Ectodermal cell (in vitro differentiated cells): ENCODE results near the gene SPTBN2.

Experiments used
- H3K27ac ChIP-seq: 2 replicates; pipeline ENCODE4 v1.7.0; 2013; ENCODE audit warnings: mild to moderate bottlenecking, low read depth, low read length; ENCODE audit not compliant: insufficient read depth, poor library complexity, severe bottlenecking
- H3K27me3 ChIP-seq: 2 replicates; pipeline ENCODE4 v1.7.0; 2013; ENCODE audit warnings: mild to moderate bottlenecking, low read length; ENCODE audit not compliant: insufficient read depth, control insufficient read depth, poor library complexity, severe bottlenecking
- H3K36me3 ChIP-seq: one replicate; pipeline ENCODE4 v1.7.0; 2013; ENCODE audit warnings: low read length; ENCODE audit not compliant: control insufficient read depth, insufficient read depth
- H3K4me1 ChIP-seq: one replicate; pipeline ENCODE4 v1.7.0; 2013; ENCODE audit warnings: low read length; ENCODE audit not compliant: control insufficient read depth, insufficient read depth
- H3K4me3 ChIP-seq: 2 replicates; pipeline ENCODE4 v1.7.0; 2013; ENCODE audit warnings: low read depth, low read length, control low read depth; ENCODE audit not compliant: insufficient read depth
- H3K9me3 ChIP-seq: 2 replicates; pipeline ENCODE4 v1.7.0; 2013; ENCODE audit warnings: mild to moderate bottlenecking, low read length, moderate library complexity; ENCODE audit not compliant: control insufficient read depth
- WGBS, 2 experiments: methylation state at CpG; one replicate each; pipeline ENCODE4 v1.1.7; 2013; ENCODE audit warnings: missing lambda C conversion rate in 2 of 2; 5-methylcytosine and 5-hydroxymethylcytosine counted together

The SPTBN2 gene

GRCh38 chr11:66717925-66718319 lies 11.1 kb downstream of the SPTBN2 start:
- Histone ChIP-seq H3K27ac (no peak overlapping the region), H3K36me3 (peaks cover 15% of the 10 kb centered on the region)
- 92 to 93% methylated on average over 14 of the region's 14 CpGs for WGBS, 2 experiments

GRCh38 chr11:66716996-66717395 lies 12.0 kb downstream of the SPTBN2 start:
- Histone ChIP-seq H3K4me3 (no peak overlapping the region), H3K36me3 (peaks cover 17% of the 10 kb centered on the region), H3K27ac (no peak overlapping the region), H3K27me3 (no peaks in the 10 kb centered on the region), H3K4me1 (peaks cover 22% of the 10 kb centered on the region), H3K9me3 (no peaks in the 10 kb centered on the region)
- 95 to 97% methylated on average over 3 of the region's 3 CpGs for WGBS, 2 experiments

More at GRCh38 chr11:66717925-66718319, 11.1 kb downstream of the SPTBN2 start:
- no peaks in the 10 kb centered on the region for H3K9me3 ChIP-seq
- H3K4me1 ChIP-seq, result peaks cover 22% of the 10 kb centered on the region
- no peak overlapping the region for H3K4me3 ChIP-seq
- no peaks in the 10 kb centered on the region for H3K27me3 ChIP-seq

GRCh38 chr11:66715346-66716085 lies 13.5 kb downstream of the SPTBN2 start:
- H3K4me3 ChIP-seq, result no peak overlapping the region
- H3K4me1 ChIP-seq, result peaks cover 19% of the 10 kb centered on the region
- H3K27ac ChIP-seq, result no peak overlapping the region
- H3K9me3 ChIP-seq, result no peaks in the 10 kb centered on the region
- H3K36me3 ChIP-seq, result peaks cover 20% of the 10 kb centered on the region
- H3K27me3 ChIP-seq, result no peaks in the 10 kb centered on the region
- 93 to 95% methylated on average over 19 of the region's 19 CpGs for WGBS, 2 experiments

- no peak overlapping the region for H3K27ac ChIP-seq
- H3K4me1 ChIP-seq, result peaks cover 4% of the 10 kb centered on the region
- H3K9me3 ChIP-seq, result no peaks in the 10 kb centered on the region
- no peaks in the 10 kb centered on the region for H3K27me3 ChIP-seq
- no peak overlapping the region for H3K4me3 ChIP-seq
- WGBS, 2 experiments, result 84 to 85% methylated on average over 12 of the region's 12 CpGs
- H3K36me3 ChIP-seq, result peaks cover 24% of the 10 kb centered on the region
Observed at GRCh38 chr11:66713746-66714480, 15.1 kb downstream of the SPTBN2 start.

- no peaks in the 10 kb centered on the region for H3K4me1 ChIP-seq
- 95 to 97% methylated on average over 14 to 15 of the region's 15 CpGs for WGBS, 2 experiments
Observed at GRCh38 chr11:66710384-66710930, 18.6 kb downstream of the SPTBN2 start.

GRCh38 chr11:66708701-66709100 lies 20.3 kb downstream of the SPTBN2 start:
- no peaks in the 10 kb centered on the region for H3K27me3 ChIP-seq
- H3K27ac ChIP-seq, result no peak overlapping the region
- H3K36me3 ChIP-seq, result peaks cover 20% of the 10 kb centered on the region
- no peaks in the 10 kb centered on the region for H3K4me1 ChIP-seq
- 94% methylated on average over 14 of the region's 14 CpGs for WGBS, 2 experiments
- H3K9me3 ChIP-seq, result no peaks in the 10 kb centered on the region
- H3K4me3 ChIP-seq, result no peak overlapping the region

More at GRCh38 chr11:66710384-66710930, 18.6 kb downstream of the SPTBN2 start:
- H3K9me3 ChIP-seq, result no peaks in the 10 kb centered on the region
- no peak overlapping the region for H3K4me3 ChIP-seq
- peaks cover 24% of the 10 kb centered on the region for H3K36me3 ChIP-seq
- no peak overlapping the region for H3K27ac ChIP-seq
- H3K27me3 ChIP-seq, result no peaks in the 10 kb centered on the region

- Histone ChIP-seq H3K27me3 (no peaks in the 10 kb centered on the region), H3K9me3 (no peaks in the 10 kb centered on the region), H3K36me3 (peaks cover 15% of the 10 kb centered on the region), H3K4me1 (no peaks in the 10 kb centered on the region), H3K4me3 (no peak overlapping the region), H3K27ac (no peak overlapping the region)
- 95 to 96% methylated on average over 20 of the region's 20 CpGs for WGBS, 2 experiments
Observed at GRCh38 chr11:66708094-66708493, 20.9 kb downstream of the SPTBN2 start.

- WGBS, 2 experiments, result 95 to 96% methylated on average over 26 of the region's 26 CpGs
- Histone ChIP-seq H3K4me1 (no peaks in the 10 kb centered on the region), H3K27ac (no peak overlapping the region), H3K4me3 (no peak overlapping the region), H3K36me3 (peaks cover 12% of the 10 kb centered on the region), H3K9me3 (no peaks in the 10 kb centered on the region), H3K27me3 (no peaks in the 10 kb centered on the region)
Observed at GRCh38 chr11:66707486-66707885, 21.5 kb downstream of the SPTBN2 start.

- Histone ChIP-seq H3K27ac (no peak overlapping the region), H3K4me1 (no peaks in the 10 kb centered on the region), H3K27me3 (no peaks in the 10 kb centered on the region), H3K36me3 (peaks cover 12% of the 10 kb centered on the region), H3K4me3 (no peak overlapping the region), H3K9me3 (no peaks in the 10 kb centered on the region)
- 94% methylated on average over 9 of the region's 9 CpGs for WGBS, 2 experiments
Observed at GRCh38 chr11:66706989-66707388, 22.0 kb downstream of the SPTBN2 start.
